Panc1 (cell line): ENCODE results near the gene ANKRD36. TPM values are rescaled to one million over a fixed set of nuclear protein-coding genes. Genes with fewer than 3 reads are reported as not detected.
"Not testable (repeated sequence)": the region's sequence is repeated elsewhere in the genome, so short reads cannot be mapped to it uniquely, and the experiment has no call there.

Experiments used
- ATAC-seq: fragments of 200-7000 bp; cut with Tn5 transposase; 2 replicates; pipeline ENCODE4 v1.9.1; 2020; ENCODE audit warnings: mild to moderate bottlenecking, moderate library complexity
- BruUV-seq: library from RNA; stranded (reverse); fragments of 400-500 nt; replicated peaks from 2 replicates; lab custom pipeline; 2021; lab: Mats Ljungman, UMichigan
- CTCF ChIA-PET: fragments of 300-600 bp; sonication (Branson Sonifier 250); formaldehyde crosslinking; loops from one replicate; lab custom pipeline; 2022; ENCODE audit warnings: antibody characterized with exemption; lab: Charles Lee
- POLR2A ChIA-PET: fragments of 300-600 bp; sonication (Branson Sonifier 250); formaldehyde crosslinking; loops from one replicate; lab custom pipeline; 2022; ENCODE audit warnings: antibody characterized with exemption; lab: Charles Lee
- DNase-seq: peaks from one replicate; pipeline ENCODE4 v3.0.0-alpha.2; 2010; ENCODE audit warnings: low read depth, low spot score
- H3K27ac ChIP-seq: 2 replicates; pipeline ENCODE4 v1.5.1; 2011; ENCODE audit warnings: mild to moderate bottlenecking, low read length, inconsistent platforms
- H3K27me3 ChIP-seq: fragments of 200-500 bp; sonication (Bioruptor generic); 2 replicates; pipeline ENCODE4 v1.6.0; 2014; ENCODE audit warnings: low read length, inconsistent platforms; ENCODE audit not compliant: control insufficient read depth, insufficient read depth
- H3K36me3 ChIP-seq: fragments of 200-500 bp; sonication (Bioruptor generic); 2 replicates; pipeline ENCODE4 v1.5.1; 2014; ENCODE audit warnings: inconsistent platforms, mild to moderate bottlenecking, low read length, moderate library complexity; ENCODE audit not compliant: control insufficient read depth, insufficient read depth
- H3K4me1 ChIP-seq: 2 replicates; pipeline ENCODE4 v1.5.1; 2011; ENCODE audit warnings: inconsistent platforms, mild to moderate bottlenecking, low read length, moderate library complexity; ENCODE audit not compliant: control insufficient read depth, insufficient read depth
- H3K4me3 ChIP-seq, 2 experiments: 2 replicates each; pipeline ENCODE4 v1.5.1; 2011 to 2012; ENCODE audit warnings: low read depth in 2 of 2, low read length in 2 of 2, mild to moderate bottlenecking in 2 of 2, inconsistent platforms in 1 of 2, moderate library complexity in 1 of 2
- H3K9me3 ChIP-seq: fragments of 200-500 bp; sonication (Bioruptor generic); 2 replicates; pipeline ENCODE4 v1.5.1; 2014; ENCODE audit warnings: low read depth, mild to moderate bottlenecking, inconsistent platforms, low read length, moderate library complexity; ENCODE audit not compliant: control insufficient read depth, insufficient read depth
- POLR2AphosphoS5 ChIP-seq: IDR thresholded peaks from 2 replicates; pipeline ENCODE4 v1.6.1; 2012; ENCODE audit warnings: mild to moderate bottlenecking, low read depth, low read length, moderate library complexity
- SIN3A ChIP-seq: IDR thresholded peaks from 2 replicates; pipeline ENCODE4 v1.6.1; 2012; ENCODE audit warnings: low read depth, mild to moderate bottlenecking, low read length, moderate library complexity, borderline replicate concordance; ENCODE audit not compliant: insufficient read depth
- TCF7L2 ChIP-seq: IDR thresholded peaks from 2 replicates; pipeline ENCODE4 v1.6.1; 2011; ENCODE audit warnings: mild to moderate bottlenecking, low read depth, low read length, inconsistent platforms
- in situ Hi-C: cut with HindIII; loops from 2 replicates; pipeline ENCODE4 v1.10.0; 2016; ENCODE audit warnings: low sequenced_read_pairs, low pct_unique_long_range_greater_than_20kb
- intact Hi-C: fragments of 100-400 bp; cut with micrococcal nuclease; formaldehyde crosslinking; loops from one replicate; pipeline ENCODE4 v1.10.0; 2022; ENCODE audit not compliant: unreplicated experiment
- total RNA-seq: library from RNA; stranded (reverse); gene quantifications from one replicate; pipeline ENCODE4 v1.2.1, GENCODE V29; 2021; ENCODE audit not compliant: unreplicated experiment
- TF ChIP-seq, protein P1 (sequence below), 2 experiments: IDR thresholded peaks; 2 replicates each; pipeline ENCODE4 v1.6.1; 2011 to 2012; ENCODE audit warnings: low read depth in 2 of 2, control low read depth in 1 of 2, low read length in 1 of 2, mild to moderate bottlenecking in 1 of 2, moderate library complexity in 1 of 2; ENCODE audit not compliant: insufficient read depth in 1 of 2
- TF ChIP-seq, protein P2 (sequence below): fragments of 450-650 bp; IDR thresholded peaks from 2 replicates; pipeline ENCODE4 v1.5.1; 2017; ENCODE audit warnings: mild to moderate bottlenecking

The ANKRD36 gene
- total RNA-seq, 1 experiment from 2014 or later, result 17.6 TPM

DNA sequence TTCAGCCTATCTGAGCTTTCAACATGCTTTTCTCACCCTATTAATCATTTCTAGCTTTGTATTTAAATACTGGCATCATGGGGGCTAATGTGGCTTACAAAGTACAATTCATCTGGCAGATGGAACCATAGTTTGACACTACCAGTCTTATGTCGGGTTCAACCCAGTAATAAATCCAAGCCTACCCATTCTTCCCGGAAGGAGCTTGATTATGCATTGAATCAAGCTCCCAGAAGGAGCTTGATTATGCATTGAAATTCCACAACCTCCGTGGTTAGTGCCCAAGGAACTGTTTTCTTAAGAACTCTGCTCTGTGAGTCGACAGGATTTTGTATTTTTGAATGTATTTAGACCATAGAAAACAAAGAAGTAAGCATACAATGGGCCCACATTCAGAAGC lies 148.2 kb downstream of the ANKRD36 start:
- H3K4me3 ChIP-seq, intact Hi-C loops, H3K9me3 ChIP-seq, CTCF ChIA-PET, H3K4me1 ChIP-seq, H3K36me3 ChIP-seq, in situ Hi-C loops, H3K27me3 ChIP-seq, ATAC-seq, H3K27ac ChIP-seq, DNase-seq, BruUV-seq, POLR2A ChIA-PET: not testable (repeated sequence)

DNA sequence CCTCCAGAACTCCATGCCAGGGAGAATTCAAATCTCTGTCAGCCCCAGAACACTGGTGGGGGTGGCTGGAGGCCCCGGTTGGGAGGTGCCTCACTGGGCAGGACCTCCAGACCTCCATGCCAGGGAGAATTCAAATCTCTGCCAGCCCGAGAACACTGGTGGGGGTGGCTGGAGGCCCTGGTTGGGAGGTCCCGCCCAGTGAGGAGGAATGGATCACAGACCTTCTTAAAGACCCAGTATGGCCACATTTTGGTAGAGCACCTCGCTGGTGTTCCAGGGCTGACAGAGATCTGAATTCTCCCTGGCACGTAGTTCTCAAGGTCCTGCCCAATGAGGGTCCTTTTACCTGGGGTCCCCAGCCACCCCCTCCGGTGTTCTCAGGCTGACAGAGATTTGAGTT lies 153.5 kb downstream of the ANKRD36 start:
- ATAC-seq, in situ Hi-C loops, POLR2A ChIA-PET: not testable (repeated sequence)

DNA sequence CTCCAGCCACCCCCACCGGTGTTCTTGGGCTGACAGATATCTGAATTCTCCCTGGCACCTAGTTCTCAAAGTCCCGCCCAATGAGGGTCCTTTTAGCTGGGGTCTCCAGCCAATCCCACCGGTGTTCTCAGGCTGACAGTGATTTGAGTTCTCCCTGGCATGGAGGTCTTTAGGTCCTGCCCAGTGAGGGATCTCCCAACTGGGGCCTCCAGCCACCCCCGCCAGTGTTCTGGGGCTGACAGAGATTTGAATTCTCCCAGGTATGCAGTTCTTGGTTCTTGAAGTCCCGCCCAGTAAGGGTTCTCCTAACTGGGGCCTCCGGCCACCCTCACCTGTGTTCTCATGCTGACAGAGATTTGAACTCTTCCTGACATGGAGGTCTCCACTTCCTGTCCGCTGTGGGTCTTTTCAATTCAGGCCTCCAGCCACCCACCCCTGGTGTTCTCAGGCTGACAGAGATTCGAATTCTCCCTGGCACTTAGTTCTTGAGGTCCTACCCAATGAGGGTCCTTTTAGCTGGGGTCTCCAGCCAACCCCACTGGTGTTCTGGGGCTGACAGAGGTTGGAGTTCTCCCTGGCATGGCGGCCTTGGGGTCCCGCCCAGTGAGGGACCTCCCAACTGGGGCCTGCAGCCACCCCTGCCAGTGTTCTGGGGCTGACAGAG lies 154.6 kb downstream of the ANKRD36 start:
- TF ChIP-seq SIN3A (no peak), POLR2AphosphoS5 (no peak), TCF7L2 (no peak)
- TF ChIP-seq, protein P1, sequence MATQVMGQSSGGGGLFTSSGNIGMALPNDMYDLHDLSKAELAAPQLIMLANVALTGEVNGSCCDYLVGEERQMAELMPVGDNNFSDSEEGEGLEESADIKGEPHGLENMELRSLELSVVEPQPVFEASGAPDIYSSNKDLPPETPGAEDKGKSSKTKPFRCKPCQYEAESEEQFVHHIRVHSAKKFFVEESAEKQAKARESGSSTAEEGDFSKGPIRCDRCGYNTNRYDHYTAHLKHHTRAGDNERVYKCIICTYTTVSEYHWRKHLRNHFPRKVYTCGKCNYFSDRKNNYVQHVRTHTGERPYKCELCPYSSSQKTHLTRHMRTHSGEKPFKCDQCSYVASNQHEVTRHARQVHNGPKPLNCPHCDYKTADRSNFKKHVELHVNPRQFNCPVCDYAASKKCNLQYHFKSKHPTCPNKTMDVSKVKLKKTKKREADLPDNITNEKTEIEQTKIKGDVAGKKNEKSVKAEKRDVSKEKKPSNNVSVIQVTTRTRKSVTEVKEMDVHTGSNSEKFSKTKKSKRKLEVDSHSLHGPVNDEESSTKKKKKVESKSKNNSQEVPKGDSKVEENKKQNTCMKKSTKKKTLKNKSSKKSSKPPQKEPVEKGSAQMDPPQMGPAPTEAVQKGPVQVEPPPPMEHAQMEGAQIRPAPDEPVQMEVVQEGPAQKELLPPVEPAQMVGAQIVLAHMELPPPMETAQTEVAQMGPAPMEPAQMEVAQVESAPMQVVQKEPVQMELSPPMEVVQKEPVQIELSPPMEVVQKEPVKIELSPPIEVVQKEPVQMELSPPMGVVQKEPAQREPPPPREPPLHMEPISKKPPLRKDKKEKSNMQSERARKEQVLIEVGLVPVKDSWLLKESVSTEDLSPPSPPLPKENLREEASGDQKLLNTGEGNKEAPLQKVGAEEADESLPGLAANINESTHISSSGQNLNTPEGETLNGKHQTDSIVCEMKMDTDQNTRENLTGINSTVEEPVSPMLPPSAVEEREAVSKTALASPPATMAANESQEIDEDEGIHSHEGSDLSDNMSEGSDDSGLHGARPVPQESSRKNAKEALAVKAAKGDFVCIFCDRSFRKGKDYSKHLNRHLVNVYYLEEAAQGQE (IDR thresholded peaks at IDR 0.05; ENCODE audit: insufficient read depth in 1 of 2, low read depth in 2 of 2, low read length in 1 of 2), result no peak
- TF ChIP-seq, protein P2, sequence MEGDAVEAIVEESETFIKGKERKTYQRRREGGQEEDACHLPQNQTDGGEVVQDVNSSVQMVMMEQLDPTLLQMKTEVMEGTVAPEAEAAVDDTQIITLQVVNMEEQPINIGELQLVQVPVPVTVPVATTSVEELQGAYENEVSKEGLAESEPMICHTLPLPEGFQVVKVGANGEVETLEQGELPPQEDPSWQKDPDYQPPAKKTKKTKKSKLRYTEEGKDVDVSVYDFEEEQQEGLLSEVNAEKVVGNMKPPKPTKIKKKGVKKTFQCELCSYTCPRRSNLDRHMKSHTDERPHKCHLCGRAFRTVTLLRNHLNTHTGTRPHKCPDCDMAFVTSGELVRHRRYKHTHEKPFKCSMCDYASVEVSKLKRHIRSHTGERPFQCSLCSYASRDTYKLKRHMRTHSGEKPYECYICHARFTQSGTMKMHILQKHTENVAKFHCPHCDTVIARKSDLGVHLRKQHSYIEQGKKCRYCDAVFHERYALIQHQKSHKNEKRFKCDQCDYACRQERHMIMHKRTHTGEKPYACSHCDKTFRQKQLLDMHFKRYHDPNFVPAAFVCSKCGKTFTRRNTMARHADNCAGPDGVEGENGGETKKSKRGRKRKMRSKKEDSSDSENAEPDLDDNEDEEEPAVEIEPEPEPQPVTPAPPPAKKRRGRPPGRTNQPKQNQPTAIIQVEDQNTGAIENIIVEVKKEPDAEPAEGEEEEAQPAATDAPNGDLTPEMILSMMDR, result no peak
- Histone ChIP-seq H3K27ac (no peak overlapping the region), H3K27me3 (no peaks in the 10 kb centered on the region), H3K9me3 (no peaks in the 10 kb centered on the region), H3K4me1 (no peaks in the 10 kb centered on the region), H3K4me3 (no peak overlapping the region), H3K36me3 (no peaks in the 10 kb centered on the region)
- ATAC-seq (no peak), DNase-seq (no peak)
- ChIA-PET POLR2A (no interaction called here), CTCF (no interaction called here)
- no TSS peak for BruUV-seq
- intact Hi-C loops, result no loop called here
- in situ Hi-C loops, result no loop called here

More for the DNA sequence above, 153.5 kb downstream of the ANKRD36 start:
- H3K36me3 ChIP-seq, H3K4me3 ChIP-seq, H3K27me3 ChIP-seq, H3K9me3 ChIP-seq, intact Hi-C loops, CTCF ChIA-PET, H3K4me1 ChIP-seq, H3K27ac ChIP-seq, DNase-seq, BruUV-seq: not testable (repeated sequence)

DNA sequence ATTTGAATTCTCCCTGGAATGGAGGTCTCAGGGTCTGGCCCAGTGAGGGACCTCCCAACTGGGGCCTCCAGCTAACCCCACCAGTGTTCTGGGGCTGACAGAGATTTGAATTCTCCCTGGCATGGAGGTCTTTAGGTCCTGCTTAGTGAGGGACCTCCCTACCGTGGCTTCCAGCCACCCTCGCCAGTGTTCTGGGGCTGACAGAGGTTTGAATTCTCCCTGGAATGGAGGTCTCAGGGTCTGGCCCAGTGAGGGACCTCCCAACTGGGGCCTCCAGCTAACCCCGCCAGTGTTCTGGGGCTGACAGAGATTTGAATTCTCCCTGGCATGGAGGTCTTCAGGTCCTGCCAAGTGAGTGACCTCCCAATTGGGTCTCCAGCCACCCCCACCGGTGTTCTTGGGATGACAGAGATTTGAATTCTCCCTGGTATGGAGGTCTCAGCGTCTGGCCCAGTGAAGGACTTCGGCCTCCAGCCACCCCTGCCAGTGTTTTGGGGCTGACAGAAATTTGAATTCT lies 155.2 kb downstream of the ANKRD36 start:
- in situ Hi-C loops, H3K4me1 ChIP-seq, H3K36me3 ChIP-seq, H3K27ac ChIP-seq, POLR2A ChIA-PET, CTCF ChIA-PET, BruUV-seq, DNase-seq, ATAC-seq, intact Hi-C loops, H3K27me3 ChIP-seq, H3K9me3 ChIP-seq, H3K4me3 ChIP-seq: not testable (repeated sequence)

DNA sequence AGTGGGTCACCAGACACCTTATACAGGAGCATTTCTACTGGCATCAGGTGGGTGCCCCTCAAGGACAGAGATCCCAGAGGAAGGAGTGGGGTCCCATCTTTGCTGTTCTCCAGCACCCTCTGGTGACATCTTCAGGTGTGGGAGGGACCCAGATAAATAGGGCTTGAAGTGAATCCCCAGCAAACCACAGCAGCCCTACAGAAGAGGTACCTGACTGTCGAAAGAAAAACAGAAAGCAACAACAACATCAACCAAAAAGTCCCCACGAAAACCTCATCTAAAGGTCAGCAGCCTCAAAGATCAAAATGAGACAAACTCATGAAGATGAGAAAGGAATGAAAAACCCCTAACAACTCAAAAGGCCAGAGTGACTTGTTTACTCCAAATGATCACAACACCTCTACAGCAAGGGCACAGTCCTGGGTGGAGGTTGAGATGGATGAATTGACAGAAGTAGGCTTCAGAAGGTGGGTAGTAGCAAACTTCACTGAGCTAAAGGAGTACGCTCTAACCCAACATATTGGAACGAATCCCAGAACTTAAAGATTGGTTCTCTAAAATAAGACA lies 163.4 kb downstream of the ANKRD36 start:
- BruUV-seq, ATAC-seq, in situ Hi-C loops, H3K36me3 ChIP-seq, POLR2A ChIA-PET, H3K9me3 ChIP-seq, CTCF ChIA-PET, H3K4me1 ChIP-seq, intact Hi-C loops, H3K27me3 ChIP-seq, H3K27ac ChIP-seq, DNase-seq, H3K4me3 ChIP-seq: not testable (repeated sequence)
